NCI-H526 treated with DMSO at 0.1 percent for 48 hours (cell line): Measurements from ENCODE around the gene IL18R1.

ENCODE experiments used
- DNase-seq: peaks from one replicate; lab custom pipeline; 2025; lab: John Stamatoyannopoulos, UW

The IL18R1 gene

GRCh38 chr2:102345329-102345920, 10.2 kb upstream of the IL18R1 start:
- DNase-seq, result no peak

- no peak for DNase-seq
These were observed 9.0 kb upstream of the IL18R1 start for GRCh38 chr2:102346381-102347130.

- DNase-seq, result no peak
These were observed 5.3 kb upstream of the IL18R1 start for GRCh38 chr2:102350137-102350793.

- no peak for DNase-seq
These were observed 751 bp downstream of the IL18R1 start for GRCh38 chr2:102356381-102356712.

- DNase-seq, result no peak
These were observed 1.1 kb downstream of the IL18R1 start for GRCh38 chr2:102356741-102357140.

GRCh38 chr2:102357937-102358336, 2.3 kb downstream of the IL18R1 start:
- DNase-seq, result no peak

- DNase-seq, result no peak
These were observed 2.9 kb downstream of the IL18R1 start for GRCh38 chr2:102358496-102358895.

- no peak for DNase-seq
These were observed 3.9 kb downstream of the IL18R1 start for GRCh38 chr2:102359527-102359926.

GRCh38 chr2:102361632-102362241, 6.1 kb downstream of the IL18R1 start:
- DNase-seq, result no peak

- no peak for DNase-seq
These were observed 10.2 kb downstream of the IL18R1 start for GRCh38 chr2:102365763-102366162.

GRCh38 chr2:102366406-102367112, 11.0 kb downstream of the IL18R1 start:
- DNase-seq, result no peak

- DNase-seq, result no peak
These were observed 11.9 kb downstream of the IL18R1 start for GRCh38 chr2:102367331-102367971.

GRCh38 chr2:102368461-102369109, 13.0 kb downstream of the IL18R1 start:
- DNase-seq, result no peak

GRCh38 chr2:102369866-102370265, 14.3 kb downstream of the IL18R1 start:
- DNase-seq, result no peak

GRCh38 chr2:102376052-102376591, 20.5 kb downstream of the IL18R1 start:
- DNase-seq, result no peak

GRCh38 chr2:102383722-102384121, 28.1 kb downstream of the IL18R1 start:
- DNase-seq, result no peak

GRCh38 chr2:102385522-102385921, 29.9 kb downstream of the IL18R1 start:
- no peak for DNase-seq

GRCh38 chr2:102386004-102386403, 30.4 kb downstream of the IL18R1 start:
- no peak for DNase-seq

GRCh38 chr2:102386867-102387541, 31.4 kb downstream of the IL18R1 start:
- DNase-seq, result no peak

GRCh38 chr2:102387763-102388546, 32.4 kb downstream of the IL18R1 start:
- no peak for DNase-seq
